Ureter (tissue), 1 donor: ENCODE measurements around the gene SARM1. TPM values are rescaled to one million over a fixed set of nuclear protein-coding genes. Genes with fewer than 3 reads are reported as not detected.

Source experiments
- DNase-seq: peaks from one replicate; pipeline ENCODE4 v3.0.0-alpha.2; 2020; ENCODE audit warnings: low spot score
- total RNA-seq: library from RNA; stranded (reverse); gene quantifications from one replicate; pipeline ENCODE4 v1.2.4, GENCODE V29; 2023
- donor health status: DM: yes; HTN: yes; CAD: no.

The SARM1 gene
- total RNA-seq, 1 donor from 2014 or later, result 34.7 TPM

DNA sequence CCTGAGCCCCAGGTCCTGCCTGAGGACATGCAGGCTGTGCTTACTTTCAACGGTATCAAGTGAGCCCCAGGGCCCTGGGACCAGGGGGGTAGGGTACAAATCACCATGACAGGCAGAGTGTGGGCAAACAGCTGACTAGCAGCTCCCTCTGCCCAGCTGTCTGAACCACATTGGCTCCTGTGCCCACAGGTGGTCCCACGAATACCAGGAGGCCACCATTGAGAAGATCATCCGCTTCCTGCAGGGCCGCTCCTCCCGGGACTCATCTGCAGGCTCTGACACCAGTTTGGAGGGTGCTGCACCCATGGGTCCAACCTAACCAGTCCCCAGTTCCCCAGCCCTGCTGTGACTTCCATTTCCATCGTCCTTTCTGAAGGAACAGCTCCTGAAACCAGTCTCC, 24.5 kb downstream of the SARM1 start:
- no peak for DNase-seq

- no peak for DNase-seq
Observed at GRCh38 chr17:28396635-28397239, 25.2 kb downstream of the SARM1 start.

- no peak for DNase-seq
Observed at GRCh38 chr17:28397275-28397674, 25.8 kb downstream of the SARM1 start.

- no peak for DNase-seq
Observed at GRCh38 chr17:28397687-28398279, 26.3 kb downstream of the SARM1 start.

DNA sequence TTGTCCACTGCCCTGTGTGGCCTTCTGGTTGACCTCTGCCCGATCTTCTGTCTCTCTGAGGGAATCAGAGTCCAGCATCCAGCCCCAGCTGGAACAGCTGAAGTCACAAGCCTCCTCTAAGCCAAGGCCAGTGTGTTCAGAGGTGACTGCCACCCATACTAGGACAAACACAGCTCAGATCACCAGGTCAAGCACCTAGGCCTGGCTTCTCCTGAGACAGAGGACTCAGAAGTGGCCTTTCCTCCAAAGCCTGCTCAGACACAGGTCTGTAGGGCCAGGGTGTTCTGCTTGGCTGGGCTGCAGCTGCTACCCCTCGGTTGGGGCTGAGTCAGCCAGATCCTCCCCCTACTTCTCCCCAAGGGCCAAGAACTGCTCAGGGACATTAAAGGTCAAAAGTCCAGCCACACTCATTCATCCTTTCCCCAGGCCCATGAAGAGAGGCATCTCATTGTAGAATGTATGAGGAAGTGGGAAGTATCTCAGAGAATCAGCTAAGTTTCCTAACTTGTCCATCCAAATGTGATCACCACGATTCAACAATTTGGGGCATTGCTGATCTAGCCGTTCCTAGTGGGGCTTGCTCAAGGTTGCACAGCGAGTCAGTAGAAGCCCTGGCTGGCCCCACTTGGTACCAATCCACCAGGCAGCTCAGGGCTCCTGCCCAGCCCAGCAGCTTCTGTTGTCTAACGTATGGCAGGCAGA, 26.9 kb downstream of the SARM1 start:
- DNase-seq, result no peak

DNA sequence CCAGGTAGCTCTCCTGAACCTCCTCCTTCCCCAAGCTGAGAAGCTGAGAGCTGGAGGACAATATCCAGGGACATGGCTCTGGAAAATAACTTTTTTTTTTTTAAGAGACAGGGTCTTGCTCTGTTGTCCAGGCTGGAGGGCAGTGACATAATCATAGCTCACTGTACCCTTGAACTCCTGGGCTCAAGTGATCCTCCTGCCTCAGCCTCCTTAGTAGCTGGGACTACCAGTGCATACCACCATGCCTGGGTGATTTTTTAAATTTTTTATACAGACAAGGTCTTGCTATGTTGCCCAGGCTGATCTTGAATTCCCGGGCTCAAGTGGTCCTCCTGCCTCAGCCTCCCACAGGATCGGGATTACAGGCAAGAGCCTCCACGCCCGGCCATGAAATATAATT, 28.3 kb downstream of the SARM1 start:
- DNase-seq, result no peak

DNA sequence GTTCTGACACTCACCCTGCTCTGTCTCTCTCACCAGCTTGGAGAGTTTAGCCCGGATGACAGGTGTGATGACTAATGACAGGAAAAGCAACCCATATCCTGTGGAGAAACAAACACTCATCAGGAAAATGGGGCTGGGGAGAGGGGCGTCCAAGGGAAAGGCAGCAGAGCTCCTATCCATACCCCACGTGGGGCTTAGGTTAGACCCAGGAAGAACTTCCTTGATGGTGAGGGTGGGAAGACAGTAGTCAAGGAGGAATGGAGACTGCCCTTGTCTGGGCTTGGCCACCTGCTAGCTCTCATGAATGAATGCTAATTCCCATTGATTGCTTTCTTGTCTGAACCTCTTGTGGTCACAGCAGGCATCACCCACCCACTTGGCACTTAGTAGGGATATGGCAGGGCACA, 30.7 kb downstream of the SARM1 start:
- DNase-seq, result no peak

DNA sequence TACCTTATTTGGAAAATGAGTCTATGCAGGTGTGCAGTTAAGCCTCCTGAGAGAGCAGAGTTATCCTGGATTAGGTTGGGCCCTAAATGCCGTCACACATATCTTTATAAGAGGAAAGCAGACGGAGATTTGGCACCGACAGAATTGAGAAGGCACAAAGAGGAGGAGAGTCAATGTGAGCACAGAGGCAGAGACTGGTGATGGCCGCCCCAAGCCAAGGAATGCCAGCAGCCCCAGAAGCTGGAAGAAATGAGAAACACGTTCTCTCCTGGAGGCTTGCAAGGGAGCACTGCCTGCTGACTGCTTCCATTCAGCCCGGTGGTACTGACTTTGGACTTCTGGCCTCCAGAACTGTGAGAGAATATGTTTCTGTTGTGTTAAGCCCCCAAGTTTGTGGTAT, 31.4 kb downstream of the SARM1 start:
- no peak for DNase-seq

GRCh38 chr17:28404007-28404406, 32.5 kb downstream of the SARM1 start:
- no peak for DNase-seq

DNA sequence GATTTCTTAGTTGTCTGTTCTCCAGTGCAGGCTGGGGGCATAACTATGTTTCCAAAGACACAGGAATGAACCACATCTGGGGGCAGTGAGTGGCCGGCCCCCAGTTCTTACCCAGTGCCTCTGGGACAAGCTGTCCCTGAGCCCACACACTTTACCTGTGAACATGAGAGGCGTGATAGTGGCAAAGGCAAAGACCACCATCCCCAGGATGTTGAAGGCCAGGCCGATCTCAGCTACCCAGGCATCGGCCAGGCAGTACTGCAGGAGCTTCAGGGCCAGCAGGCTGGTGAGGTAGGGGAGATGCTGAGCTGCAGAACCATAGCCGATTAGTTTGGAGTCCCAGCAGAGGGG, 32.9 kb downstream of the SARM1 start:
- no peak for DNase-seq

DNA sequence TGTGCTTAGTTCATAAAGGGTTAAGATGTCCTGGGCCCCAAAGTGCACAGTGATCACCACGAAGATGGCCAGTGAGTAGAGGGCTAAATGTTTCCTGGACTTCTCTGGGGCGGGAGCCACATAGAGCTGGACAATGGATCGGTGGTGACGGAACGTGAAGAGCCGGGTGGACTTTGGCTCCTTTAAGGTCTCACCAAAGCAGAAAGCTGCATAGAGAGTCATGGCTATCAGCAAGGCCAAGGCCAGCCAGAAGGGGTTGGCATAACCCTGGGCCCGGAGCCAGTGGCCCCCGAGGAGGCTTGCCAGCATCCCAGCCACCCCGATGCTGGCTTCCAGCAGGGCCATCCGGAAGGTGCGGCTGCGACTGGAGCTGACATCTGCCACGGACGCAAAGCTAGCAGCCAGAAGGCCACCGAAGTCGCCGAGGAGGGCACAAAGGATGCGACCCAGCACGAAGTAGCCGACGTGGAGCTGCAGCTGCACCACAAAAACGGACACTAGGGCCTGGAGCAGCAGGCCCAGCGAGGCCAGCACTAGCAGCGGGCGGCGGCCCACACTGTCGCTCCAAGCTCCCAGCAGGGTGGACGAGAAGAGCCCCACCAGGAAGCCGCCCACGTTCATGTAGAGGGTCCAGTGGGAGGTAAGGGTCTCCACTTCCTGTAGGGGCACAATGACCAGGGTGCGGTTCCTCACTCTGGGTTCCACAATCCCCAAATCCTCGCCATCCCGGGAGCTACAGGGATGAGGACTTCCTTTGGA, 33.5 kb downstream of the SARM1 start:
- DNase-seq, result no peak

- DNase-seq, result peak; percentile 62
Observed at GRCh38 chr17:28405632-28406472, 34.4 kb downstream of the SARM1 start, which contains the start of gene SLC46A1. Gene SLC46A1 (minus strand): TSS chr17:28406212. CDS start chr17:28406114, 98 bp downstream.

DNA sequence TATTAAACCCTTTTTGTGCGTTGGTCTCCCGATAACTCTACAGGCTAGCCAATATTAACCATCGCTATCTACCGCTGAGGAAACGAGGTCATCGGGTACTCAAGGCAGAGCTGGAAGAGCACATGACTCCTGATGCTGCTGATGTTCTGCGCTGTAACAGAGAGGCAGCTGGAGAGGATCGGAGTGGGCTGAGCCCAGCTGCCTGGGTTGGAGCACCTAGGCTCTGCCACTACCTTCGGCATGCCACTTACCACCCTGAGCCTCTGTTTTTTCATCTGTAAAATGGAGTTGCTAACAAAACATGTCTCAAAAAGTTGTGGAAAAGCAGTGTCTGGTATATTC, 35.0 kb downstream of the SARM1 start:
- no peak for DNase-seq

DNA sequence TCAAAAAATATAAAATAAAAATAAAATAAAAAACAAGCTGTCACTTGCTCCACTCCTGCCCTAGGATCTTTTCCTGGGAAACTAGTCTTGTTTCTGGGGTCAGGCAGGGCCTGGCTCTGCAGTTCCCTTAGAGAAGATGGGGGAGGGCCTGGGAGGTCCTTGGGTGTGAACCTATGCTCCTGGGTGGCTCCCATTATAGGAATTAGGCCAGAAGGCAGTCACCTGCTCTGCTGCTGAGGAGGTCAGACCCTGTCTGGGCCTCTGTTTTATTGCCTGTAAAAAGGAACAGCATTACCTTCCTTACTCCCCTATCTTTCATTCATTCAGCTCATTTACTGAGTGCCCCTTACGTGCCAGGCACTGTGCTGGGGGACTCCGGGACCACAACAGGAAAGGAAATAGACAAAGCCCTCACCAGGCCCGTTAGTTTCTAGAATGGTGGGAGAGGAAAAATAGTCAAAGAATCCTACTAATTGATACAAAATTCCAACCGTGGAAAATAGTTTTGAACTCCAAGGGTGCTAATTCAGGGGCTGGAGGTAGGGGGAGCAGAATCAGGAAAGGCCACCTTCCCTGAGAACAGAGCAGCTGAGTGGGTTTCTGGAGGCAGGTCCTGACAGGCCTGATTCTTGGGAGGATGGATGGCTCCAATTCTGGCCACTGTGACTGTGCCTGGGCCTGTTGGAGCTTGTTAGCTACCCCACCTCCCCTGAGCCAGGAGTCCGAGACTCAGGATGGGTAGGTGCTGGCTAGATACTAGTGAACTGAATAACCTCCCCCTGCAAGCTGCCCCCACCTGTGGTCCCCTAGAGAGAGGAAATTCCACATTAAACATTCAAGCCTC, 35.9 kb downstream of the SARM1 start:
- DNase-seq, result peak; percentile 75

DNA sequence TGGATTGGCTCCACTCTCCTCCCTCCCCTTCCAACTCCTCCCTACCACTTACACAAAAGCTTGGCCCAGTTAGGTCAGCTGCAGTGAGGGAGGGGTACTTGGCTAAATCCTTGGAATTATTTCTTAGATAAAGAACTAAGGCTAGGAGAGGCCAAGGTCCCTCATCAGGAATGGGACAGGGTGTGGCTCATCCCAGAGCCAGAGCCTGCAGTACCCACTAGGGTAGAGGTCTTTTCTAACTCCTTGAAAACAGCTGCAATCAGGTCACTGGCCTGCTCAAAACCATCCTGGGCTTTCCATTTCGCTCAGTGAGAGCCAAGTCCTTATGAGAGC, 36.4 kb downstream of the SARM1 start:
- DNase-seq, result no peak

- DNase-seq, result no peak
Observed at GRCh38 chr17:28412099-28412498, 40.6 kb downstream of the SARM1 start.

DNA sequence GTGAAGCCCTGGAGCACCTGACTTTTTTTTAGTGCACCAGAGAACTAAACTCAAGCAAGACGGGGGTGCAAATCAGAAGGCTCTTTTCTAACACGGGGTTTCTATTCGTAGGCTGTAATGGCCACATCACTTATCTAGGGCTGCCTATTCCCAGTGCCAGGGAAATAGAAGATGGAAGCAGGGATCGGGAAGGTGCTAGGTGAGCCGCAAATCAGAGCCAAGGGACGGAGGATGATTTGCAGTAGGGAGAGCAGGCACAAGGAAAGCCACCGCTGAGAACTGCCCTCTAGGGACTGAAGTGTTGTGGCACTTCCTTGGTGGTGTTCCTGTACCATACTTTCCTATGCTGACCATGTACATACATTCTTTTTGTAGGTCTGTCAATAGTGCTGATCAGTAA, 42.3 kb downstream of the SARM1 start:
- no peak for DNase-seq

DNA sequence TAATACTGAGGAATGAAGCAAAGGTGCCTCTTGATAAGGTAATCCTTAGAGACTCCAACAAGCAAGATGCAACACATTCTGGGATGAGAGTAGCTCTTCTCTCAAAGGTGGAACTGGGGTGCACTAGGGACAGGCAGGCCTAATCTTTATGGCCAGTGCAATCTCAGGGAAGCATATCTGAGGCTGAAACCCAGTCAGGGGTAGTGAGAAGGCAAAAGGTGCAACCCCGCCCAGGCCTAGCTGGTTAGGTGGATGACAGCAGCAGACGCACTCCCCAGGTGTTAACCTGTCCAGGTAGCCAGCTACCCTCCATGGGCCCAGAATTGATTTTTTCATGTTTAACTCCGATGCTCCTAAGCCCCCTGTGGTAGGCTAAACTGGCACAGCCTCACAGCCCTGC, 44.4 kb downstream of the SARM1 start:
- DNase-seq, result no peak

- no peak for DNase-seq
Observed at GRCh38 chr17:28416703-28417311, 45.3 kb downstream of the SARM1 start.

- no peak for DNase-seq
Observed at GRCh38 chr17:28421787-28422305, 50.4 kb downstream of the SARM1 start.
